ENCODE results near the gene CPSF4.

GRCh38 chr7:99468336-99468918, 29.7 kb downstream of the CPSF4 start:
- TF ChIP-seq GATA2 (IDR thresholded peaks at IDR 0.05; ENCODE audit: low read depth, low read length): no peak
- no peak for TF ChIP-seq GATA3 (IDR thresholded peaks at IDR 0.05; ENCODE audit: low read depth, low read length)
